Measurements from ENCODE around the gene EXD3. TPM values are rescaled to one million over a fixed set of nuclear protein-coding genes. Genes with fewer than 3 reads are reported as not detected.

EXD3 gene
- total and polyA plus RNA-seq, 2 donors (not counting 1 experiment from before 2014, with no cell fraction given): 2.6 to 13.0 TPM

GRCh38 chr9:137434498-137435380, 11.8 kb upstream of the EXD3 start:
- Histone ChIP-seq H3K27ac (ENCODE audit: insufficient read depth, low read length) (no peak overlapping the region), H3K36me3 (ENCODE audit: control insufficient read depth, insufficient read depth, low read length) (no peaks in the 10 kb centered on the region), H3K27me3 (ENCODE audit: control insufficient read depth, insufficient read depth, low read length) (no peaks in the 10 kb centered on the region), H3K79me2 (ENCODE audit: control insufficient read depth, insufficient read depth, low read length) (no peaks in the 10 kb centered on the region), H2AFZ (ENCODE audit: low read length) (no peak overlapping the region), H3K4me1 (ENCODE audit: control insufficient read depth, extremely low read depth, insufficient read depth, low read length) (no peaks in the 10 kb centered on the region), H3K9ac (ENCODE audit: insufficient read depth, low read length) (no peak overlapping the region), H3K4me3 (replicated peaks in 1 of 4; ENCODE audit: control extremely low read depth in 1 of 4, insufficient read depth in 1 of 4, low read depth in 3 of 4, low read length in 4 of 4) (no peak overlapping the region), H3K9me3 (ENCODE audit: control insufficient read depth, insufficient read depth, low read depth, low read length) (no peaks in the 10 kb centered on the region), H4K20me1 (ENCODE audit: control insufficient read depth, extremely low read depth, insufficient read depth, low read length) (no peaks in the 10 kb centered on the region), H3K4me2 (ENCODE audit: extremely low read depth, insufficient read depth, low read length) (no peak overlapping the region)
- no peak for TF ChIP-seq CTCF (conservative IDR thresholded peaks at IDR 0.05 in 1 of 2, IDR thresholded peaks at IDR 0.05 in 1 of 2; ENCODE audit: low read depth in 1 of 2, low read length in 2 of 2)
- TF ChIP-seq EZH2 (IDR thresholded peaks at IDR 0.05; ENCODE audit: low read length, missing control alignments): no peak
- DNase-seq (ENCODE audit: low read depth in 2 of 2): no peak

- no peaks in the 10 kb centered on the region for H3K4me1 ChIP-seq (ENCODE audit: control insufficient read depth, extremely low read depth, insufficient read depth, low read length)
- H3K4me3 ChIP-seq (replicated peaks in 1 of 4; ENCODE audit: control extremely low read depth in 1 of 4, insufficient read depth in 1 of 4, low read depth in 3 of 4, low read length in 4 of 4): no peak overlapping the region
- no peaks in the 10 kb centered on the region for H3K36me3 ChIP-seq (ENCODE audit: control insufficient read depth, insufficient read depth, low read length)
- no peaks in the 10 kb centered on the region for H3K27me3 ChIP-seq (ENCODE audit: control insufficient read depth, insufficient read depth, low read length)
- H4K20me1 ChIP-seq (ENCODE audit: control insufficient read depth, extremely low read depth, insufficient read depth, low read length): no peaks in the 10 kb centered on the region
- no peak for DNase-seq (ENCODE audit: low read depth in 2 of 2)
- no peaks in the 10 kb centered on the region for H3K9me3 ChIP-seq (ENCODE audit: control insufficient read depth, insufficient read depth, low read depth, low read length)
- no peak overlapping the region for H3K27ac ChIP-seq (ENCODE audit: insufficient read depth, low read length)
- TF ChIP-seq EZH2 (IDR thresholded peaks at IDR 0.05; ENCODE audit: low read length, missing control alignments) (no peak), CTCF (conservative IDR thresholded peaks at IDR 0.05 in 1 of 2, IDR thresholded peaks at IDR 0.05 in 1 of 2; ENCODE audit: low read depth in 1 of 2, low read length in 2 of 2) (no peak)
- no peaks in the 10 kb centered on the region for H3K79me2 ChIP-seq (ENCODE audit: control insufficient read depth, insufficient read depth, low read length)
- no peak overlapping the region for H3K9ac ChIP-seq (ENCODE audit: insufficient read depth, low read length)
- H3K4me2 ChIP-seq (ENCODE audit: extremely low read depth, insufficient read depth, low read length): no peak overlapping the region
- no peak overlapping the region for H2AFZ ChIP-seq (ENCODE audit: low read length)
These were observed 11.0 kb upstream of the EXD3 start for GRCh38 chr9:137433916-137434431.

- Histone ChIP-seq H3K27ac (ENCODE audit: insufficient read depth, low read length) (no peak overlapping the region), H3K9me3 (ENCODE audit: control insufficient read depth, insufficient read depth, low read depth, low read length) (no peaks in the 10 kb centered on the region), H3K9ac (ENCODE audit: insufficient read depth, low read length) (no peak overlapping the region), H3K36me3 (ENCODE audit: control insufficient read depth, insufficient read depth, low read length) (no peaks in the 10 kb centered on the region), H4K20me1 (ENCODE audit: control insufficient read depth, extremely low read depth, insufficient read depth, low read length) (no peaks in the 10 kb centered on the region), H3K4me3 (replicated peaks in 1 of 4; ENCODE audit: control extremely low read depth in 1 of 4, insufficient read depth in 1 of 4, low read depth in 3 of 4, low read length in 4 of 4) (no peak overlapping the region), H2AFZ (ENCODE audit: low read length) (no peak overlapping the region), H3K27me3 (ENCODE audit: control insufficient read depth, insufficient read depth, low read length) (no peaks in the 10 kb centered on the region), H3K4me2 (ENCODE audit: extremely low read depth, insufficient read depth, low read length) (no peak overlapping the region), H3K79me2 (ENCODE audit: control insufficient read depth, insufficient read depth, low read length) (no peaks in the 10 kb centered on the region), H3K4me1 (ENCODE audit: control insufficient read depth, extremely low read depth, insufficient read depth, low read length) (no peaks in the 10 kb centered on the region)
- DNase-seq (ENCODE audit: low read depth in 2 of 2): no peak
- TF ChIP-seq EZH2 (IDR thresholded peaks at IDR 0.05; ENCODE audit: low read length, missing control alignments) (no peak), CTCF (conservative IDR thresholded peaks at IDR 0.05 in 1 of 2, IDR thresholded peaks at IDR 0.05 in 1 of 2; ENCODE audit: low read depth in 1 of 2, low read length in 2 of 2) (no peak)
These were observed 10.5 kb upstream of the EXD3 start for GRCh38 chr9:137433349-137433915.
